CD4-positive, alpha-beta T cell treated with Interleukin-4 for 4 hours (primary cell): ENCODE measurements around the gene ARRB2.

Experiments used
- DNase-seq: peaks from one replicate; pipeline ENCODE4 v3.0.0-alpha.2; 2020

Gene ARRB2

DNA sequence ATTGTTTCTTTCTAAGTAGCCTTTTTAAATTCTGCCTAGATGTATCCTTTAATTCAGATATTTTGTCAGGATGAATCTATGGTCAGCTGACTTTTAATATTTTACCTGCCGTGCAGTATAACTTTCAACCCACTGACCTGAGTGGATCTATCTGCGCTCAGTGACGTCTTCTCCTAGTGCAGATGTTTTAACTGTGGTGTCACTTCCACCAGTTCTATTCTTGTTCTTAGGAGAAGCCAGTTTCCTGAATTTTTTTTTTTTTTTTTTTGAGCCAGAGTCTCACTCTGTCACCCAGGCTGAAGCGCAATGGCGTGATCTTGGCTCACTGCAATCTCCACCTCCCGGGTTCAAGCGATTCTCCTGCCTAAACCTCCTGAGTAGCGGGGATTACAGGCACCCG lies 56.3 kb downstream of the ARRB2 start:
- no peak for DNase-seq

DNA sequence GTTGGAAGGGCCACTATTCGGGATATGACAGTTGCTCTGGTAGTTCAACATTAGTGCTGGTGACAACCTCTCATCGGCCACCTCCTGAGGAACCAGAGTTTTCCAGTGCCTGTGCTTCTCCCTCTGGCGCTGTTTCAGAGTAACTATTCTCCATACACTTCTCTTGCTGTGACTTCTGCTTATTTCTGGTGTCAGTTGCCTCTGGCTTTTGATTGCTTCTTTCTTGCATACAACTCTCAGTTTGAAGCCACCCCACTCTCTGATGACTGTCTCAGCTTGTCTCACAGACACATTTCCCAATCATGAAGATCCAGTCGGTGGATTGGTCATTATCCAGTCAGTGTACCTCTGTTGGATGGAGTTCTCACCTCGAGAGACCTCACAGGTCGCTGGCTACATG lies 57.9 kb downstream of the ARRB2 start:
- DNase-seq: no peak

DNA sequence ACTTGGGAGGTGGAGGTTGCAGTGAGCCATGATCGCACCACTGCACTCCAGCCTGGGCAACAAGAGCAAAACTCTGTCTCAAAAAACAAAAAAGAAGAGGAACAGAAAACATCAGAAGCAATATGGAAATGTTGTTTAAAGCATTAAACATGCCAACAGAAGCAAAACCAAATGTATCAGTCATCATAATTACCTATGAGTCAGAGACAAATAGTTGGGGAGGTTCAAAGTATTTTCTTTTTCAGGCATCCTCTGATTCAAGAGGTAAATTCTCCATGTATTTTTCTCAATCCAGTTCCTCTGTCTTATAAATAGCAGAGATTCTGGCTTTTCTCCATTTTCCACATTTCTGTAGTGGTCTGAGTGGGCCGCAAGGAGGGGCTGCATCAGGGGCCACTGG lies 59.2 kb downstream of the ARRB2 start:
- no peak for DNase-seq
